A673 (cell line): ENCODE results near the gene MILR1.

Source experiments
- EZH2 ChIP-seq: fragments of 200-600 bp; sonication (generic); IDR thresholded peaks from 2 replicates; pipeline ENCODE4 v1.6.1; 2017; ENCODE audit warnings: borderline replicate concordance, low read depth, mild to moderate bottlenecking, mixed read lengths, antibody characterized with exemption, low read length; ENCODE audit not compliant: poor library complexity, severe bottlenecking
- TF ChIP-seq, protein P1 (sequence below): fragments of 300-800, 200-600 bp; sonication (generic); conservative IDR thresholded peaks from 2 replicates; pipeline ENCODE4 v1.5.1; 2017; ENCODE audit warnings: low read depth, mild to moderate bottlenecking, antibody characterized with exemption, low read length, moderate library complexity, mixed read lengths

GRCh38 chr17:64509179-64509578, 60.3 kb downstream of the MILR1 start:
- TF ChIP-seq, protein P1, sequence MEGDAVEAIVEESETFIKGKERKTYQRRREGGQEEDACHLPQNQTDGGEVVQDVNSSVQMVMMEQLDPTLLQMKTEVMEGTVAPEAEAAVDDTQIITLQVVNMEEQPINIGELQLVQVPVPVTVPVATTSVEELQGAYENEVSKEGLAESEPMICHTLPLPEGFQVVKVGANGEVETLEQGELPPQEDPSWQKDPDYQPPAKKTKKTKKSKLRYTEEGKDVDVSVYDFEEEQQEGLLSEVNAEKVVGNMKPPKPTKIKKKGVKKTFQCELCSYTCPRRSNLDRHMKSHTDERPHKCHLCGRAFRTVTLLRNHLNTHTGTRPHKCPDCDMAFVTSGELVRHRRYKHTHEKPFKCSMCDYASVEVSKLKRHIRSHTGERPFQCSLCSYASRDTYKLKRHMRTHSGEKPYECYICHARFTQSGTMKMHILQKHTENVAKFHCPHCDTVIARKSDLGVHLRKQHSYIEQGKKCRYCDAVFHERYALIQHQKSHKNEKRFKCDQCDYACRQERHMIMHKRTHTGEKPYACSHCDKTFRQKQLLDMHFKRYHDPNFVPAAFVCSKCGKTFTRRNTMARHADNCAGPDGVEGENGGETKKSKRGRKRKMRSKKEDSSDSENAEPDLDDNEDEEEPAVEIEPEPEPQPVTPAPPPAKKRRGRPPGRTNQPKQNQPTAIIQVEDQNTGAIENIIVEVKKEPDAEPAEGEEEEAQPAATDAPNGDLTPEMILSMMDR = no peak
- TF ChIP-seq EZH2 = no peak
